Measurements from ENCODE around the gene AMER3.
"Not testable (repeated sequence)": the region's sequence is repeated elsewhere in the genome, so short reads cannot be mapped to it uniquely, and the experiment has no call there.

The AMER3 gene

GRCh38 chr2:130732257-130732656 lies 23.1 kb upstream of the AMER3 start:
- H3K4me3 ChIP-seq (ENCODE audit: low read length); H3K9me3 ChIP-seq (ENCODE audit: control insufficient read depth, low read length); H3K4me1 ChIP-seq (ENCODE audit: control insufficient read depth, insufficient read depth, low read length); DNase-seq (ENCODE audit: low read depth); H3K9ac ChIP-seq (ENCODE audit: low read length); H3K27me3 ChIP-seq (replicated peaks; ENCODE audit: control insufficient read depth, insufficient read depth, low read length); H3K36me3 ChIP-seq (ENCODE audit: control insufficient read depth, insufficient read depth, low read length, severe bottlenecking): not testable (repeated sequence)

DNA sequence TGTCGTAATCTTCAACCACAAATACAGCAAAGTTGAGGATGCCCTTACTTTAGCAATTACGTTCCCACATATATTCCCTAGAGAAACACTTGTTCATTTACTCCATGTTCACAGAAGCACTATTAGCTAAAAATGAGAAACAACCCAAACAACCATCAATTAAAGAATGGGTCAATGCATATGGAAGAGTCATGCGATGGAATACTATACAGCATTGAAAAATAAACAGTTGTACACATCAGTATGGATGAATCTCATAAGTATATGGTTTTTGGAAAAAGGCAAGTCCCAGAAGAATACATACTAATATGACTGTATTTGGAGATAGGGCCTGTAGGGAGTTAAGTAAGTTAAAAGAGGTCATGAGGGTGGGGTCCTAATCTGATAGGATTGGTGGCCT lies 20.1 kb upstream of the AMER3 start:
- Histone ChIP-seq H3K4me1 (ENCODE audit: control insufficient read depth, insufficient read depth, low read length) (no peaks in the 10 kb centered on the region), H3K4me3 (ENCODE audit: low read length) (no peak overlapping the region), H3K27me3 (replicated peaks; ENCODE audit: control insufficient read depth, insufficient read depth, low read length) (peaks cover under 1% of the 10 kb centered on the region), H3K36me3 (ENCODE audit: control insufficient read depth, insufficient read depth, low read length, severe bottlenecking) (no peaks in the 10 kb centered on the region), H3K9ac (ENCODE audit: low read length) (no peak overlapping the region), H3K9me3 (ENCODE audit: control insufficient read depth, low read length) (no peaks in the 10 kb centered on the region)
- DNase-seq (ENCODE audit: low read depth) = no peak

GRCh38 chr2:130736487-130736886 lies 18.9 kb upstream of the AMER3 start:
- Histone ChIP-seq H3K9me3 (ENCODE audit: control insufficient read depth, low read length) (no peaks in the 10 kb centered on the region), H3K36me3 (ENCODE audit: control insufficient read depth, insufficient read depth, low read length, severe bottlenecking) (no peaks in the 10 kb centered on the region), H3K27me3 (replicated peaks; ENCODE audit: control insufficient read depth, insufficient read depth, low read length) (peaks cover 8% of the 10 kb centered on the region), H3K4me1 (ENCODE audit: control insufficient read depth, insufficient read depth, low read length) (no peaks in the 10 kb centered on the region), H3K4me3 (ENCODE audit: low read length) (no peak overlapping the region), H3K9ac (ENCODE audit: low read length) (no peak overlapping the region)
- no peak for DNase-seq (ENCODE audit: low read depth)

DNA sequence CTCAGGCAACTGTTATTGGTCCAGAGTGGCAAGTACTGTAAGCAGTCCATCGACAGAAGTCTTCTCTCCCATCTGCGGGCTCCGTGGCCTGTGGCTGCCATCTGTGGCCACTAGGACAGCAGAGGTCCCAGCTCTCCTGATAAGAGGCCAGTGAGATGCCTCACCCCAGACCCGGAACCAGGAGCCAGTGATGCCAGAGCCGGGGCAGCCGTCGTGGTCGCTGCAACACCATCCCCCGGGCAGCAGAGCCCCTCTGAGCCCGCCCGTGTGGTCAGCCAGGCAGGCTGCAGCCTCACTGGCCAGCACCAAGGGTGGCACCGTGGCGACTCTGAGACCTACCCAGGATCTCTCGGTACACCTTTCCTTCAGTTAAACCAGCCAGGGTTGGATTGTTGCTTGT lies 17.7 kb upstream of the AMER3 start:
- H3K9me3 ChIP-seq (ENCODE audit: control insufficient read depth, low read length) = no peaks in the 10 kb centered on the region
- no peak overlapping the region for H3K9ac ChIP-seq (ENCODE audit: low read length)
- no peaks in the 10 kb centered on the region for H3K36me3 ChIP-seq (ENCODE audit: control insufficient read depth, insufficient read depth, low read length, severe bottlenecking)

DNA sequence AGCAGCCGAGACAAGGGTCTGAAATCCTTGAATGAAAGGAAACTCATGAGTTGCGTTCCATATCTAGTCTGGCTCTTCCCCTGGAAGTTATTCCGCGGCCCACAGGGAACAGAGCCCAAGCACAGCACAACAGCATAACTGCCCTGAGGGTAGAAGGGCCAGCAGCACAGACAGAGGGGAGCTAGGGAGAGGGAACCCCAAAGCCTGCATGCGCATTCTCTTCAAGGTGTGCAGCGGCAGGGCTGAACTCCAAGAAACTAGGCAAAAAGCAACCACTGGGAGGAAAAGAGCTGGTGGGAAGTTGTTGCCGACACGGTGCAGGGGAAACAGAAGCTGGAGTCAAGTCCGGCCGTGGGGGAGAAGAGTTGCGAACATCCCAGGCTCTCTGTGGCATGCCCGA lies 14.7 kb upstream of the AMER3 start:
- Histone ChIP-seq H3K27me3 (replicated peaks; ENCODE audit: control insufficient read depth, insufficient read depth, low read length) (peaks cover 15% of the 10 kb centered on the region), H3K4me1 (ENCODE audit: control insufficient read depth, insufficient read depth, low read length) (no peaks in the 10 kb centered on the region), H3K9me3 (ENCODE audit: control insufficient read depth, low read length) (no peaks in the 10 kb centered on the region), H3K36me3 (ENCODE audit: control insufficient read depth, insufficient read depth, low read length, severe bottlenecking) (no peaks in the 10 kb centered on the region), H3K9ac (ENCODE audit: low read length) (no peak overlapping the region), H3K4me3 (ENCODE audit: low read length) (no peak overlapping the region)
- DNase-seq (ENCODE audit: low read depth) = no peak

More for the DNA sequence above, 17.7 kb upstream of the AMER3 start:
- H3K4me3 ChIP-seq (ENCODE audit: low read length) = no peak overlapping the region
- H3K27me3 ChIP-seq (replicated peaks; ENCODE audit: control insufficient read depth, insufficient read depth, low read length) = peaks cover 8% of the 10 kb centered on the region
- H3K4me1 ChIP-seq (ENCODE audit: control insufficient read depth, insufficient read depth, low read length) = no peaks in the 10 kb centered on the region
- no peak for DNase-seq (ENCODE audit: low read depth)

DNA sequence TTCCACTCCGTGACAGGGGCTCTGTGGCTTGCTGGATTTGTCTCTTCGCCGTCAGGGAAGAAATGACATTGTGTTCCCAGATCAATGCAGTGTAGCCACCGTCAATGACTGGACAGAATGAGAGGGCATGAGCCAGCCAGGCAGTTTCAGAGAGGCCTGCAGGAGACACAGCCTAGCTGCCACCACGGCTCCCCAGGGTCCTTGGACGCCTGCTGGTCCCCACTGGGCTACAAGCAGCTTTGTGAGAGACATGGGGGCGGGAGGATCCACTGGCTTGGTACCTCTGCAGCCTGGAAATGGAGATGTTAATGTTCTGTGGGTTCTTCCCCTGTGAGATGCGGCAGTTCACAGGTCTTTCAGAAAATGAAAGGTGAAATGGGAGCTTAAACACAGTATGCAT lies 12.1 kb upstream of the AMER3 start:
- H3K27me3 ChIP-seq (replicated peaks; ENCODE audit: control insufficient read depth, insufficient read depth, low read length) = peaks cover 15% of the 10 kb centered on the region
- DNase-seq (ENCODE audit: low read depth) = no peak
- no peak overlapping the region for H3K4me3 ChIP-seq (ENCODE audit: low read length)

DNA sequence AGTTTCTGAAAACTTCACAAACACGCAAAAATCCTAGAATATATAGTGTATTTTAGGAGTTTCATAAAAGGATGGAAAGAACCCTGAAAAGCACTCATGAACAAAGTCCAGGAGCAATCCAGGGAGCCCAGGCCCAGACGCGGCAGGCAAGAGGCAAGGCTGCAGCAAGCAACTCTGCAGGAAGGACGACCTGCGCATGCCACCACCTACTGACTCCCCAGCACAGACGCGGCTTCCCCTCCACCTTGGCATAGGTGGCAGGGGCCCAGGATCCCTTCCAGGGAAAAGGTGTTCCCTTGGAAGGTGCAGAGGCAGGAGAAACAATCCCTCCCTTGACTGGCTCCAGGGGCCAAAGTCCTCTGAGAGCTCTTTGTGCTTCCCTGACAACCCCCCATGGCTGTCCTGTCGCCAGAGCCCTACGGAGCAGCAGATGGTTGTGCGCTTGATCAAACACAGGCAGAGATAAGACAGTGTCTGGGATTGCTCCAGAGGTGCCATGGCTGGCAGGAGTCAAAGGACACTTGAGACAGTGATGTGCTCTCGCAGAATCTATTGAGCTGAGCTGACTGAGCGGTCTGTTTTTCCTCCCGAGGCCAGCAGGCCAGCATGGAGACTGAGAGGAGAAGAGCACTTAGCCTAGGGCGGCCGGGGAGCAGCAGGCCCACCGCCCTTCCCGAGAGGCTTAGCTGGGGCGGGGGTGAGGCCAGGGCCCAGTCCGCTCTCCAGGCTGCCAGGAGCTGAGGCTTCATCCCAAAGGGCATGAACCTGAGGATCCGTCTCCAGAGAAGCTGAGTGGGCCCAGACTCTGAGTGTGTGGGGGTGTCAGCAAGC lies 10.8 kb upstream of the AMER3 start:
- Histone ChIP-seq H3K4me3 (ENCODE audit: low read length) (no peak overlapping the region), H3K9ac (ENCODE audit: low read length) (no peak overlapping the region), H3K4me1 (ENCODE audit: control insufficient read depth, insufficient read depth, low read length) (no peaks in the 10 kb centered on the region), H3K36me3 (ENCODE audit: control insufficient read depth, insufficient read depth, low read length, severe bottlenecking) (no peaks in the 10 kb centered on the region), H3K9me3 (ENCODE audit: control insufficient read depth, low read length) (no peaks in the 10 kb centered on the region), H3K27me3 (replicated peaks; ENCODE audit: control insufficient read depth, insufficient read depth, low read length) (peaks cover 15% of the 10 kb centered on the region)
- no peak for DNase-seq (ENCODE audit: low read depth)

More for the DNA sequence above, 12.1 kb upstream of the AMER3 start:
- no peaks in the 10 kb centered on the region for H3K9me3 ChIP-seq (ENCODE audit: control insufficient read depth, low read length)
- H3K36me3 ChIP-seq (ENCODE audit: control insufficient read depth, insufficient read depth, low read length, severe bottlenecking) = no peaks in the 10 kb centered on the region
- H3K9ac ChIP-seq (ENCODE audit: low read length) = no peak overlapping the region
- H3K4me1 ChIP-seq (ENCODE audit: control insufficient read depth, insufficient read depth, low read length) = no peaks in the 10 kb centered on the region

- Histone ChIP-seq H3K4me3 (ENCODE audit: low read length) (no peak overlapping the region), H3K9ac (ENCODE audit: low read length) (no peak overlapping the region), H3K27me3 (replicated peaks; ENCODE audit: control insufficient read depth, insufficient read depth, low read length) (peaks cover 7% of the 10 kb centered on the region), H3K36me3 (ENCODE audit: control insufficient read depth, insufficient read depth, low read length, severe bottlenecking) (no peaks in the 10 kb centered on the region), H3K9me3 (ENCODE audit: control insufficient read depth, low read length) (no peaks in the 10 kb centered on the region), H3K4me1 (ENCODE audit: control insufficient read depth, insufficient read depth, low read length) (no peaks in the 10 kb centered on the region)
- DNase-seq (ENCODE audit: low read depth) = no peak
Observed at GRCh38 chr2:130749078-130749477, 6.3 kb upstream of the AMER3 start.

GRCh38 chr2:130749641-130750040 lies 5.7 kb upstream of the AMER3 start:
- Histone ChIP-seq H3K9me3 (ENCODE audit: control insufficient read depth, low read length) (no peaks in the 10 kb centered on the region), H3K4me1 (ENCODE audit: control insufficient read depth, insufficient read depth, low read length) (no peaks in the 10 kb centered on the region), H3K4me3 (ENCODE audit: low read length) (no peak overlapping the region), H3K27me3 (replicated peaks; ENCODE audit: control insufficient read depth, insufficient read depth, low read length) (peaks cover 4% of the 10 kb centered on the region), H3K36me3 (ENCODE audit: control insufficient read depth, insufficient read depth, low read length, severe bottlenecking) (no peaks in the 10 kb centered on the region), H3K9ac (ENCODE audit: low read length) (no peak overlapping the region)
- DNase-seq (ENCODE audit: low read depth) = no peak

DNA sequence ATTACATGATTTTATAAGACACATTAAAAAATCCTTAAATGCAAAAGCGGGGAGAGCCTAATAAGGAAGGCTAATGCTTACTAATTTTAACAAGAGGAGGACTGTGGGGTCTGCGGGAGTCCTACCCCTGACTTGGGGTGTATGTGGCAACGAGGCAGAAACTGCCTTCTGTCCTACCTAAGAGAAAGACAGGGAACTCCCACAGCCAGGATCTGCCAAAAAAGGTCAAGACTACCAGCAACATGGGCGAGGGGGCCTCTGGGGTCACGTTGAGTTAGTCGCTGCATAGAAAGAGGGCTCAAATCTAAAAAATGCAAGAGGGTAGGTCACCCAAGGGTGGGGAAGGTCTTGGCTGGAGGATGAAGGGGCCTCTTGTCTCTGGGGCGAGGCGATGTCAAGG lies 529 bp upstream of the AMER3 start:
- no peak overlapping the region for H3K4me3 ChIP-seq (ENCODE audit: low read length)

GRCh38 chr2:130756053-130756873 lies 923 bp downstream of the AMER3 start:
- Histone ChIP-seq H3K9ac (ENCODE audit: low read length) (no peak overlapping the region), H3K36me3 (ENCODE audit: control insufficient read depth, insufficient read depth, low read length, severe bottlenecking) (no peaks in the 10 kb centered on the region), H3K9me3 (ENCODE audit: control insufficient read depth, low read length) (no peaks in the 10 kb centered on the region), H3K4me1 (ENCODE audit: control insufficient read depth, insufficient read depth, low read length) (no peaks in the 10 kb centered on the region), H3K4me3 (ENCODE audit: low read length) (no peak overlapping the region), H3K27me3 (replicated peaks; ENCODE audit: control insufficient read depth, insufficient read depth, low read length) (peaks cover 38% of the 10 kb centered on the region)
- peak; percentile 14 for DNase-seq (ENCODE audit: low read depth)

More for the DNA sequence above, 529 bp upstream of the AMER3 start:
- Histone ChIP-seq H3K9ac (ENCODE audit: low read length) (no peak overlapping the region), H3K36me3 (ENCODE audit: control insufficient read depth, insufficient read depth, low read length, severe bottlenecking) (no peaks in the 10 kb centered on the region), H3K4me1 (ENCODE audit: control insufficient read depth, insufficient read depth, low read length) (no peaks in the 10 kb centered on the region), H3K27me3 (replicated peaks; ENCODE audit: control insufficient read depth, insufficient read depth, low read length) (peaks cover 28% of the 10 kb centered on the region), H3K9me3 (ENCODE audit: control insufficient read depth, low read length) (no peaks in the 10 kb centered on the region)
- DNase-seq (ENCODE audit: low read depth) = no peak
